Fibroblast of pulmonary artery (primary cell): ENCODE measurements around the gene NECAB2.

Experiments used
- DNase-seq: peaks from one replicate; pipeline ENCODE4 v3.0.0-alpha.2; 2010; ENCODE audit warnings: low read depth
- H3K4me3 ChIP-seq: replicated peaks from 2 replicates; pipeline ENCODE4 v1.5.1; 2011; ENCODE audit warnings: low read depth, mild to moderate bottlenecking, control low read depth, low read length, moderate library complexity
- CTCF ChIP-seq: IDR thresholded peaks from 2 replicates; pipeline ENCODE4 v1.5.1; 2011; ENCODE audit warnings: mild to moderate bottlenecking, control low read depth, low read length, inconsistent platforms; ENCODE audit errors: missing control alignments

NECAB2 gene

GRCh38 chr16:83967838-83968305 is at the start of gene NECAB2:
TSS of gene NECAB2 (plus strand) at chr16:83968244. CDS start at chr16:83968649, 405 bp downstream.
- H3K4me3 ChIP-seq, result peak within 1 kb of the TSS; percentile 30
- DNase-seq, result peak; percentile 23

GRCh38 chr16:83920894-83921491 is 47.1 kb upstream of the NECAB2 start:
- no peak for TF ChIP-seq CTCF
- DNase-seq, result no peak
- H3K4me3 ChIP-seq, result no peak overlapping the region

More at GRCh38 chr16:83967838-83968305, at the start of gene NECAB2:
- peak; percentile 25 for TF ChIP-seq CTCF

- DNase-seq, result no peak
- H3K4me3 ChIP-seq, result no peak overlapping the region
- no peak for TF ChIP-seq CTCF
Observed at GRCh38 chr16:83923581-83924365, 44.3 kb upstream of the NECAB2 start.

- H3K4me3 ChIP-seq, result no peak overlapping the region
- no peak for DNase-seq
- no peak for TF ChIP-seq CTCF
Observed at GRCh38 chr16:83924686-83925085, 43.4 kb upstream of the NECAB2 start.

- DNase-seq, result no peak
- H3K4me3 ChIP-seq, result no peak overlapping the region
- no peak for TF ChIP-seq CTCF
Observed at GRCh38 chr16:83925095-83925905, 42.7 kb upstream of the NECAB2 start.

GRCh38 chr16:83925957-83926725 is 41.9 kb upstream of the NECAB2 start:
- H3K4me3 ChIP-seq, result no peak overlapping the region
- TF ChIP-seq CTCF, result no peak
- no peak for DNase-seq
